ENCODE measurements around the gene BLTP3A. TPM values are rescaled to one million over a fixed set of nuclear protein-coding genes. Genes with fewer than 3 reads are reported as not detected.
A peak's percentile ranks its signal among the peaks of the same experiment; 100 is the strongest.

Gene BLTP3A
- total RNA-seq, 1 donor from 2014 or later, result 12.4 TPM

- DNase-seq (ENCODE audit: low spot score), result no peak
- H3K27me3 Mint-ChIP-seq (ENCODE audit: unreplicated experiment), result peaks cover 1% of the 10 kb centered on the region
- no peaks in the 10 kb centered on the region for H3K9me3 Mint-ChIP-seq (ENCODE audit: unreplicated experiment)
- no peak for TF ChIP-seq CTCF (IDR thresholded peaks at IDR 0.05; ENCODE audit: unreplicated experiment)
- peaks cover 12% of the 10 kb centered on the region for H3K36me3 Mint-ChIP-seq (ENCODE audit: low read depth, unreplicated experiment)
- no peak overlapping the region for H3K27ac Mint-ChIP-seq (ENCODE audit: unreplicated experiment)
- H3K4me1 Mint-ChIP-seq (ENCODE audit: unreplicated experiment), result no peaks in the 10 kb centered on the region
- no peak overlapping the region for H3K4me3 Mint-ChIP-seq (ENCODE audit: unreplicated experiment)
Observed at GRCh38 chr6:34834789-34835518, 43.1 kb downstream of the BLTP3A start.

- Mint-ChIP-seq H3K27me3 (ENCODE audit: unreplicated experiment) (peaks cover 1% of the 10 kb centered on the region), H3K4me1 (ENCODE audit: unreplicated experiment) (no peaks in the 10 kb centered on the region), H3K36me3 (ENCODE audit: low read depth, unreplicated experiment) (peaks cover 12% of the 10 kb centered on the region), H3K4me3 (ENCODE audit: unreplicated experiment) (peak overlapping the region; percentile 31), H3K9me3 (ENCODE audit: unreplicated experiment) (no peaks in the 10 kb centered on the region), H3K27ac (ENCODE audit: unreplicated experiment) (peak overlapping the region; percentile 57)
- no peak for TF ChIP-seq CTCF (IDR thresholded peaks at IDR 0.05; ENCODE audit: unreplicated experiment)
- DNase-seq (ENCODE audit: low spot score), result no peak
Observed at GRCh38 chr6:34836008-34836407, 44.1 kb downstream of the BLTP3A start.

GRCh38 chr6:34836451-34836850, 44.6 kb downstream of the BLTP3A start:
- Mint-ChIP-seq H3K27me3 (ENCODE audit: unreplicated experiment) (peaks cover 1% of the 10 kb centered on the region), H3K4me3 (ENCODE audit: unreplicated experiment) (no peak overlapping the region), H3K27ac (ENCODE audit: unreplicated experiment) (peak overlapping the region; percentile 57), H3K4me1 (ENCODE audit: unreplicated experiment) (no peaks in the 10 kb centered on the region), H3K36me3 (ENCODE audit: low read depth, unreplicated experiment) (peaks cover 12% of the 10 kb centered on the region), H3K9me3 (ENCODE audit: unreplicated experiment) (no peaks in the 10 kb centered on the region)
- TF ChIP-seq CTCF (IDR thresholded peaks at IDR 0.05; ENCODE audit: unreplicated experiment), result no peak
- DNase-seq (ENCODE audit: low spot score), result no peak

- Mint-ChIP-seq H3K4me3 (ENCODE audit: unreplicated experiment) (no peak overlapping the region), H3K27me3 (ENCODE audit: unreplicated experiment) (peaks cover 1% of the 10 kb centered on the region), H3K4me1 (ENCODE audit: unreplicated experiment) (no peaks in the 10 kb centered on the region), H3K27ac (ENCODE audit: unreplicated experiment) (no peak overlapping the region), H3K9me3 (ENCODE audit: unreplicated experiment) (no peaks in the 10 kb centered on the region), H3K36me3 (ENCODE audit: low read depth, unreplicated experiment) (peaks cover 12% of the 10 kb centered on the region)
- no peak for TF ChIP-seq CTCF (IDR thresholded peaks at IDR 0.05; ENCODE audit: unreplicated experiment)
- no peak for DNase-seq (ENCODE audit: low spot score)
Observed at GRCh38 chr6:34837528-34837927, 45.6 kb downstream of the BLTP3A start.

GRCh38 chr6:34839666-34840352, 47.9 kb downstream of the BLTP3A start:
- H3K27ac Mint-ChIP-seq (ENCODE audit: unreplicated experiment), result no peak overlapping the region
- H3K9me3 Mint-ChIP-seq (ENCODE audit: unreplicated experiment), result no peaks in the 10 kb centered on the region
- DNase-seq (ENCODE audit: low spot score), result no peak
- H3K4me3 Mint-ChIP-seq (ENCODE audit: unreplicated experiment), result no peak overlapping the region
- no peaks in the 10 kb centered on the region for H3K4me1 Mint-ChIP-seq (ENCODE audit: unreplicated experiment)
- no peak for TF ChIP-seq CTCF (IDR thresholded peaks at IDR 0.05; ENCODE audit: unreplicated experiment)
- H3K36me3 Mint-ChIP-seq (ENCODE audit: low read depth, unreplicated experiment), result peaks cover 12% of the 10 kb centered on the region
- peaks cover 1% of the 10 kb centered on the region for H3K27me3 Mint-ChIP-seq (ENCODE audit: unreplicated experiment)
